Lower leg skin (tissue), 3 donors: ENCODE measurements around the gene HOXB8.

Source experiments
- CTCF ChIP-seq, 3 donors: fragments of 450-650 bp; IDR thresholded peaks; one replicate each; pipeline ENCODE4 v1.5.1; 2016; ENCODE audit warnings: antibody characterized with exemption in 3 of 3, mild to moderate bottlenecking in 3 of 3, moderate library complexity in 2 of 3
- POLR2A ChIP-seq, 2 donors: fragments of 450-650 bp; IDR thresholded peaks; one replicate each; pipeline ENCODE4 v1.6.1; 2016 to 2017; ENCODE audit warnings: antibody characterized with exemption in 2 of 2, mild to moderate bottlenecking in 1 of 2, moderate library complexity in 1 of 2

GRCh38 chr17:48590607-48591161 lies 24.4 kb downstream of the HOXB8 start:
- no peak for TF ChIP-seq CTCF (IDR thresholded peaks at IDR 0.05)
- TF ChIP-seq POLR2A (IDR thresholded peaks at IDR 0.05), result no peak
